Measurements from ENCODE around the gene TMC6. TPM values are rescaled to one million over a fixed set of nuclear protein-coding genes. Genes with fewer than 3 reads are reported as not detected.

Gene TMC6
- total RNA-seq, 2 donors from 2014 or later: 21.0 to 32.3 TPM

DNA sequence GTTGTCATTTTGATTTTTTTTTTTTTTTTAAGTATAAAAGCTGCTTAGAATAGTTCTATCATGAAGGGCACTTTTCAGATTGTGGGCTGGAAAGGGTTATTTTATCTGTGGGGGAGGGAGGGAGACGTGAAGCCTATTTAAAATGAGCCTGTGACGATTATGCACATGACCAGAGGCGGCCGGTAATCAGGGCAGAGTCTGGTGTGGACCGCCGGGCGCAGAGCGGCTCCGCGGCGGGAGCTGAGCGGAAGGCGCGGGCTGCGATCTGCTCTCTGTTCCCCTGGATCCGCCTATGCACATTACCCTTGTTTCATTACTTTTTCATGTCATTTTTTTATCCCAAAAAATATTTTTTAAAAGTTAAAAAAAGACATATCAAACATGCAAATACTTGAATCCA lies 23.5 kb downstream of the TMC6 start:
- no peak for ATAC-seq
- WGBS, 2 donors: 86 to 92% methylated on average over 16 of the region's 16 CpGs
- TF ChIP-seq POLR2A (IDR thresholded peaks at IDR 0.05): no peak
- TF ChIP-seq, protein P1, sequence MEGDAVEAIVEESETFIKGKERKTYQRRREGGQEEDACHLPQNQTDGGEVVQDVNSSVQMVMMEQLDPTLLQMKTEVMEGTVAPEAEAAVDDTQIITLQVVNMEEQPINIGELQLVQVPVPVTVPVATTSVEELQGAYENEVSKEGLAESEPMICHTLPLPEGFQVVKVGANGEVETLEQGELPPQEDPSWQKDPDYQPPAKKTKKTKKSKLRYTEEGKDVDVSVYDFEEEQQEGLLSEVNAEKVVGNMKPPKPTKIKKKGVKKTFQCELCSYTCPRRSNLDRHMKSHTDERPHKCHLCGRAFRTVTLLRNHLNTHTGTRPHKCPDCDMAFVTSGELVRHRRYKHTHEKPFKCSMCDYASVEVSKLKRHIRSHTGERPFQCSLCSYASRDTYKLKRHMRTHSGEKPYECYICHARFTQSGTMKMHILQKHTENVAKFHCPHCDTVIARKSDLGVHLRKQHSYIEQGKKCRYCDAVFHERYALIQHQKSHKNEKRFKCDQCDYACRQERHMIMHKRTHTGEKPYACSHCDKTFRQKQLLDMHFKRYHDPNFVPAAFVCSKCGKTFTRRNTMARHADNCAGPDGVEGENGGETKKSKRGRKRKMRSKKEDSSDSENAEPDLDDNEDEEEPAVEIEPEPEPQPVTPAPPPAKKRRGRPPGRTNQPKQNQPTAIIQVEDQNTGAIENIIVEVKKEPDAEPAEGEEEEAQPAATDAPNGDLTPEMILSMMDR (IDR thresholded peaks at IDR 0.05): no peak

DNA sequence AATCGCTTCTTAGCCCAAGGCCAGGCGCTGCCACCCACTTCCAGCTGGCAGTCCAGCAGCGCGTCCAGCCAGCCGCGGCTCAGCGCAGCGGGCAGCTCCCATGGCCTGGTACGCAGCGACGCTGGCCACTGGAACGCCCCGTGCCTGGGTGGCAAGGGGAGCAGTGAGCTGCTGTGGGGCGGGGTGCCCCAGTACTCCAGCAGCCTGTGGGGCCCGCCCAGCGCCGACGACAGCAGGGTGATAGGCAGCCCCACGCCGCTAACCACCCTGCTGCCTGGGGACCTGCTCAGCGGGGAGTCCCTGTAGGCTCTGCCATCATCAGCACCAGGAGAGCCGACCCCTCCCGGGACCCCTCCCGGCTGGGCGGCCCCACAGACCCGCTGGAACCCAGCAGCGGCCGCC lies 24.0 kb downstream of the TMC6 start:
- no peak overlapping the region for H3K27ac ChIP-seq
- H3K27me3 ChIP-seq: no peaks in the 10 kb centered on the region
- TF ChIP-seq, protein P1 (IDR thresholded peaks at IDR 0.05): no peak
- TF ChIP-seq POLR2A (IDR thresholded peaks at IDR 0.05): no peak
- H3K4me1 ChIP-seq: no peaks in the 10 kb centered on the region
- H3K9me3 ChIP-seq: no peaks in the 10 kb centered on the region
- H3K36me3 ChIP-seq (replicated peaks in 1 of 2; ENCODE audit: insufficient read depth in 1 of 2, low read depth in 2 of 2): peaks cover 0 to 6% of the 10 kb centered on the region in 2 donors
- ATAC-seq (no peak), DNase-seq (no peak)
- no peak overlapping the region for H3K4me3 ChIP-seq
- intact Hi-C loops (cut with DNase I): no loop called here
- WGBS, 2 donors: 95 to 98% methylated on average over 6 to 27 of the region's 28 CpGs

More for the DNA sequence above, 23.5 kb downstream of the TMC6 start:
- Histone ChIP-seq H3K27ac (no peak overlapping the region), H3K36me3 (replicated peaks in 1 of 2; ENCODE audit: insufficient read depth in 1 of 2, low read depth in 2 of 2) (peaks cover 0 to 6% of the 10 kb centered on the region in 2 donors), H3K4me1 (no peaks in the 10 kb centered on the region), H3K9me3 (no peaks in the 10 kb centered on the region), H3K4me3 (no peak overlapping the region), H3K27me3 (no peaks in the 10 kb centered on the region)
- intact Hi-C loops (cut with DNase I): no loop called here
- no peak for DNase-seq

DNA sequence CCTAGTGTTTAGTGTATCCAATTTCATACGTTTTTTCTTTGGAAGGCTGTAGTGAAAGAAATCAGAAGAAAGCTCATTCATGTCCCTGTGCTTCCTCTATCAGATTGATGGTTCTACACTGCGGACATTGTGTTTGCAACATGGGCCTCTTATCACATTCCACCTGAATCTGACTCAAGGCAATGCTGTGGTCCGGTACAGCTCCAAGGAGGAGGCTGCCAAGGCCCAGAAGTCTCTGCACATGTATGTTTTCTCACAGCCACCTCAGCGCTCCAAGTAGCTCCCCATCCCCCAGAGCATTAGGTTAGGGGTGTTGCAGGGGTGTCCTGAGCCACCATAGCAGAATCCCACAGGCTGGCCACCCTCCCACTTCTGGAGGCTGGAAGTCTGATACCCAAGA lies 25.2 kb downstream of the TMC6 start:
- H3K27ac ChIP-seq: no peak overlapping the region
- 31 to 35% methylated on average over 3 to 4 of the region's 4 CpGs for WGBS, 2 donors
- H3K4me3 ChIP-seq: no peak overlapping the region
- H3K9me3 ChIP-seq: no peaks in the 10 kb centered on the region
- H3K36me3 ChIP-seq (replicated peaks in 1 of 2; ENCODE audit: insufficient read depth in 1 of 2, low read depth in 2 of 2): peaks cover 7 to 11% of the 10 kb centered on the region in 2 donors
- DNase-seq (peak in 1 of 4 donors; percentile 55), ATAC-seq (no peak)
- no peaks in the 10 kb centered on the region for H3K27me3 ChIP-seq
- H3K4me1 ChIP-seq: no peaks in the 10 kb centered on the region
- TF ChIP-seq, protein P1 (IDR thresholded peaks at IDR 0.05): no peak
- no peak for TF ChIP-seq POLR2A (IDR thresholded peaks at IDR 0.05)
- intact Hi-C loops (cut with DNase I): no loop called here

DNA sequence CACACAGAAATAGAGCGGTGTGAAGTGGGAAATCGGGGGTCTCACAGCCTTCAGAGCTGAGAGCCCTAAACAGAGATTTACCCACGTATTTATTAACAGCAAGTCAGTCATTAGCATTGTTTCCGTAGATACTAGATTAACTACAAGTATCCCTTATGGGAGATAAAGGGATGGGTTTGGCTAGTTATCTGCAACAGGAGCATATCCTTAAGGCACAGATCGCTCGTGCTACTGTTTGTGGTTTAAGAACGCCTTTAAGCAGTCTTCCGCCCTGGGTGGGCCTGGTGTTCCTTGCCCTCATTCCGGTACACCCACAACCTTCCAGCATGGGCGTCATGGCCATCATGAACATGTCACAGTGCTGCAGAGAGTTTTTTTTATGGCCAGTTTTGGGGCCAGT lies 27.0 kb downstream of the TMC6 start:
- no peaks in the 10 kb centered on the region for H3K4me1 ChIP-seq
- H3K4me3 ChIP-seq: no peak overlapping the region
- H3K27ac ChIP-seq: no peak overlapping the region
- no peaks in the 10 kb centered on the region for H3K9me3 ChIP-seq
- ATAC-seq (no peak), DNase-seq (no peak)
- intact Hi-C loops (cut with DNase I): no loop called here
- peaks cover 13 to 19% of the 10 kb centered on the region in 2 donors for H3K36me3 ChIP-seq (replicated peaks in 1 of 2; ENCODE audit: insufficient read depth in 1 of 2, low read depth in 2 of 2)
- H3K27me3 ChIP-seq: no peaks in the 10 kb centered on the region
- 91 to 92% methylated on average over 10 of the region's 10 CpGs for WGBS, 2 donors
- TF ChIP-seq POLR2A (IDR thresholded peaks at IDR 0.05): no peak
- TF ChIP-seq, protein P1 (IDR thresholded peaks at IDR 0.05): no peak

DNA sequence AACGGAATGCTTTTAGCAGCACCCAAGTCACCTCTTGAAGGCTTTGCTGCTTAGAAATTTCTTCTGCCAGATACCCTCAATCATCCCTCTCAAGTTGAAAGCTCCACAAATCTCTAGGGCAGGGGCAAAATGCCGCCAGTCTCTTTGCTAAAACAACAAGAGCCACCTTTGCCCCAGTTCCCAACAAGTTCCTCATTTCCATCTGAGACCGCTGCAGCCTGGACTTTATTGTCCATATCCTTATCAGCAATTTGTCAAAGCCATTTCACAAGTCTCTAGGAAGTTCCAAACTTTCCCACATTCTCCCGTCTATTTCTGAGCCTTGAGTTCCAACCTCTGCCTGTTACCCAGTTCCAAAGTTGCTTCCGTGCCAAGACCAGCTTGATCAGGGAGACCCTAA lies 27.4 kb downstream of the TMC6 start:
- Histone ChIP-seq H3K4me1 (no peaks in the 10 kb centered on the region), H3K9me3 (no peaks in the 10 kb centered on the region), H3K27me3 (no peaks in the 10 kb centered on the region), H3K27ac (no peak overlapping the region), H3K4me3 (no peak overlapping the region), H3K36me3 (replicated peaks in 1 of 2; ENCODE audit: insufficient read depth in 1 of 2, low read depth in 2 of 2) (peaks cover 13 to 22% of the 10 kb centered on the region in 2 donors)
- ATAC-seq (no peak), DNase-seq (no peak)
- 66 to 79% methylated on average over 5 of the region's 5 CpGs for WGBS, 2 donors
- TF ChIP-seq POLR2A (IDR thresholded peaks at IDR 0.05): no peak
- TF ChIP-seq, protein P1 (IDR thresholded peaks at IDR 0.05): no peak
- intact Hi-C loops (cut with DNase I): no loop called here
